Measurements from ENCODE around the gene ZNF236. TPM values are rescaled to one million over a fixed set of nuclear protein-coding genes. Genes with fewer than 3 reads are reported as not detected.

ZNF236 gene
- total RNA-seq, 4 donors from 2014 or later: 21.0 to 36.3 (median 31.8) TPM

- peaks cover 0 to 45% (median 0%) of the 10 kb centered on the region in 3 donors for H3K36me3 ChIP-seq
- H3K27me3 ChIP-seq: no peaks in the 10 kb centered on the region
- peaks cover 0 to 27% (median 4%) of the 10 kb centered on the region in 4 donors for H3K4me1 ChIP-seq
- H3K9me3 ChIP-seq: no peaks in the 10 kb centered on the region
- 59 to 71% methylated on average over 23 of the region's 23 CpGs for WGBS, 2 donors
- peak overlapping the region; percentile 1 to 42 (median 14) for H3K27ac ChIP-seq
- TF ChIP-seq CTCF (IDR thresholded peaks at IDR 0.05) (no peak), POLR2A (IDR thresholded peaks at IDR 0.05) (no peak), EP300 (IDR thresholded peaks at IDR 0.05) (no peak)
- no peak overlapping the region for H3K4me3 ChIP-seq
- no peak for DNase-seq (ENCODE audit: low spot score in 2 of 2)
Measured at GRCh38 chr18:76980663-76981395, 158.5 kb downstream of the ZNF236 start.

GRCh38 chr18:76981396-76981968 lies 159.1 kb downstream of the ZNF236 start:
- no peak for TF ChIP-seq CTCF (IDR thresholded peaks at IDR 0.05)
- TF ChIP-seq POLR2A (IDR thresholded peaks at IDR 0.05): no peak
- TF ChIP-seq EP300 (IDR thresholded peaks at IDR 0.05): no peak
- Histone ChIP-seq H3K27me3 (no peaks in the 10 kb centered on the region), H3K4me1 (peaks cover 0 to 27% (median 4%) of the 10 kb centered on the region in 4 donors), H3K4me3 (no peak overlapping the region), H3K9me3 (no peaks in the 10 kb centered on the region), H3K36me3 (peaks cover 0 to 50% (median 0%) of the 10 kb centered on the region in 3 donors), H3K27ac (peak overlapping the region in 3 of 4 donors; percentile 0 to 25 (median 19))
- no peak for DNase-seq (ENCODE audit: low spot score in 2 of 2)
- WGBS, 2 donors: 42 to 60% methylated on average over 9 to 13 of the region's 13 CpGs

GRCh38 chr18:76982038-76982437 lies 159.7 kb downstream of the ZNF236 start:
- no peak overlapping the region for H3K27ac ChIP-seq
- no peaks in the 10 kb centered on the region for H3K27me3 ChIP-seq
- no peak overlapping the region for H3K4me3 ChIP-seq
- TF ChIP-seq POLR2A (IDR thresholded peaks at IDR 0.05) (no peak), CTCF (IDR thresholded peaks at IDR 0.05) (no peak), EP300 (IDR thresholded peaks at IDR 0.05) (no peak)
- H3K9me3 ChIP-seq: no peaks in the 10 kb centered on the region
- peaks cover 0 to 50% (median 0%) of the 10 kb centered on the region in 3 donors for H3K36me3 ChIP-seq
- 85 to 91% methylated on average over 5 of the region's 5 CpGs for WGBS, 2 donors
- H3K4me1 ChIP-seq: peaks cover 0 to 30% (median 4%) of the 10 kb centered on the region in 4 donors
- no peak for DNase-seq (ENCODE audit: low spot score in 2 of 2)

- H3K4me3 ChIP-seq: no peak overlapping the region
- peaks cover 0 to 32% (median 7%) of the 10 kb centered on the region in 4 donors for H3K4me1 ChIP-seq
- peak; percentile 66 to 86 for DNase-seq (ENCODE audit: low spot score in 2 of 2)
- H3K36me3 ChIP-seq: peaks cover 0 to 50% (median 0%) of the 10 kb centered on the region in 3 donors
- 17 to 34% methylated on average over 5 to 15 of the region's 15 CpGs for WGBS, 2 donors
- no peaks in the 10 kb centered on the region for H3K9me3 ChIP-seq
- H3K27me3 ChIP-seq: no peaks in the 10 kb centered on the region
- H3K27ac ChIP-seq: peak overlapping the region in 2 of 4 donors; percentile 44 to 82
- TF ChIP-seq POLR2A (IDR thresholded peaks at IDR 0.05) (no peak), CTCF (IDR thresholded peaks at IDR 0.05) (peak; percentile 81 to 94 (median 90))
Measured at GRCh38 chr18:76982841-76983583, 160.7 kb downstream of the ZNF236 start.

Measured in tibial nerve (tissue), 4 donors.